DND-41 (cell line): ENCODE measurements around the gene SPATA1.
A peak's percentile ranks its signal among the peaks of the same experiment; 100 is the strongest.

Experiments used
- ATAC-seq: fragments of 200-7000 bp; cut with Tn5 transposase; 3 replicates; pipeline ENCODE4 v1.9.1; 2021; ENCODE audit warnings: low read depth; ENCODE audit not compliant: insufficient read depth
- DNase-seq: peaks from one replicate; pipeline ENCODE4 v3.0.0-alpha.2; 2020
- H2AFZ ChIP-seq: 2 replicates; pipeline ENCODE4 v1.6.0; 2012; ENCODE audit warnings: low read depth, low read length
- H3K27ac ChIP-seq: 2 replicates; pipeline ENCODE4 v1.5.1; 2012; ENCODE audit warnings: low read length, inconsistent platforms
- H3K27me3 ChIP-seq: fragments of 200-600 bp; sonication (generic); 2 replicates; pipeline ENCODE4 v1.6.0; 2012; ENCODE audit warnings: low read length, mild to moderate bottlenecking, inconsistent platforms; ENCODE audit not compliant: insufficient read depth, poor library complexity
- H3K36me3 ChIP-seq: 2 replicates; pipeline ENCODE4 v1.5.1; 2012; ENCODE audit warnings: low read length, inconsistent platforms; ENCODE audit not compliant: insufficient read depth
- H3K4me1 ChIP-seq: 2 replicates; pipeline ENCODE4 v1.5.1; 2012; ENCODE audit warnings: mild to moderate bottlenecking, low read length; ENCODE audit not compliant: insufficient read depth
- H3K4me2 ChIP-seq: 2 replicates; pipeline ENCODE4 v1.6.0; 2012; ENCODE audit warnings: mild to moderate bottlenecking, moderate library complexity, low read length, inconsistent platforms; ENCODE audit not compliant: insufficient read depth
- H3K4me3 ChIP-seq, 2 experiments: fragments of 200-600 bp in 1 of 2; shearing (Covaris generic) in 1 of 2; 2 replicates each; pipeline ENCODE4 v1.5.1; 2012 to 2016; ENCODE audit warnings: inconsistent platforms in 2 of 2, low read length in 2 of 2, mild to moderate bottlenecking in 2 of 2, low read depth in 1 of 2, moderate library complexity in 1 of 2
- H3K79me2 ChIP-seq: 2 replicates; pipeline ENCODE4 v1.6.0; 2012; ENCODE audit warnings: low read length, inconsistent platforms; ENCODE audit not compliant: insufficient read depth
- H3K9ac ChIP-seq: 2 replicates; pipeline ENCODE4 v1.6.0; 2012; ENCODE audit warnings: low read depth, mild to moderate bottlenecking, inconsistent platforms, low read length, moderate library complexity
- H3K9me3 ChIP-seq: 2 replicates; pipeline ENCODE4 v1.5.1; 2012; ENCODE audit warnings: low read length, moderate library complexity, mild to moderate bottlenecking, inconsistent platforms; ENCODE audit not compliant: insufficient read depth, severe bottlenecking
- H4K20me1 ChIP-seq: 2 replicates; pipeline ENCODE4 v1.6.0; 2012; ENCODE audit warnings: low read length; ENCODE audit not compliant: insufficient read depth
- CTCF ChIP-seq: IDR thresholded peaks from 2 replicates; pipeline ENCODE4 v1.5.1; 2012; ENCODE audit warnings: borderline replicate concordance, low read length, moderate library complexity, mild to moderate bottlenecking; ENCODE audit not compliant: poor library complexity, severe bottlenecking; ENCODE audit errors: extremely low read depth
- EZH2 ChIP-seq: IDR thresholded peaks from 3 replicates; pipeline ENCODE4 v1.6.1; 2012; ENCODE audit warnings: borderline replicate concordance, low read depth, mild to moderate bottlenecking, moderate library complexity, low read length, inconsistent platforms; ENCODE audit not compliant: severe bottlenecking

Gene SPATA1

GRCh38 chr1:84489766-84490165 lies 16.4 kb upstream of the SPATA1 start:
- H2AFZ ChIP-seq = no peak overlapping the region
- peaks cover 38% of the 10 kb centered on the region for H3K79me2 ChIP-seq
- H4K20me1 ChIP-seq = peaks cover 12% of the 10 kb centered on the region
- H3K4me2 ChIP-seq = no peak overlapping the region
- no peak overlapping the region for H3K4me3 ChIP-seq
- H3K27me3 ChIP-seq = no peaks in the 10 kb centered on the region
- peaks cover 83% of the 10 kb centered on the region for H3K36me3 ChIP-seq
- no peaks in the 10 kb centered on the region; the same call in 1 of the 2 replicates for H3K4me1 ChIP-seq
- no peak for ATAC-seq
- no peak for DNase-seq
- no peak overlapping the region for H3K9ac ChIP-seq
- TF ChIP-seq EZH2 (no peak), CTCF (no peak)
- no peaks in the 10 kb centered on the region for H3K9me3 ChIP-seq
- no peak overlapping the region for H3K27ac ChIP-seq

GRCh38 chr1:84492726-84493125 lies 13.5 kb upstream of the SPATA1 start:
- Histone ChIP-seq H3K9ac (no peak overlapping the region), H2AFZ (no peak overlapping the region), H3K36me3 (peaks cover 94% of the 10 kb centered on the region), H4K20me1 (peaks cover 2% of the 10 kb centered on the region; the same call in 1 of the 2 replicates), H3K9me3 (no peaks in the 10 kb centered on the region), H3K27ac (no peak overlapping the region), H3K4me1 (no peaks in the 10 kb centered on the region), H3K4me2 (no peak overlapping the region), H3K4me3 (no peak overlapping the region), H3K79me2 (peaks cover 12% of the 10 kb centered on the region; the same call in 1 of the 2 replicates), H3K27me3 (no peaks in the 10 kb centered on the region)
- DNase-seq = no peak
- ATAC-seq = no peak
- no peak for TF ChIP-seq CTCF
- no peak for TF ChIP-seq EZH2

- Histone ChIP-seq H2AFZ (no peak overlapping the region), H3K9ac (no peak overlapping the region), H3K4me2 (no peak overlapping the region), H3K4me1 (no peaks in the 10 kb centered on the region), H3K27ac (no peak overlapping the region), H3K79me2 (peaks cover 9% of the 10 kb centered on the region; the same call in 1 of the 2 replicates), H3K4me3 (no peak overlapping the region), H3K27me3 (no peaks in the 10 kb centered on the region), H3K36me3 (peaks cover 97% of the 10 kb centered on the region), H4K20me1 (peaks cover under 1% of the 10 kb centered on the region; the same call in 1 of the 2 replicates), H3K9me3 (no peaks in the 10 kb centered on the region)
- no peak for DNase-seq
- TF ChIP-seq CTCF (no peak), EZH2 (no peak)
- ATAC-seq = 0 out of 3 replicates have a peak, but pooled peaks have one; percentile 9
Observed at GRCh38 chr1:84493747-84494146, 12.4 kb upstream of the SPATA1 start.
